ENCODE measurements around the gene CFAP74.

Gene CFAP74

GRCh38 chr1:1958071-1958541, 45.5 kb downstream of the CFAP74 start:
- Histone ChIP-seq H3K27ac (no peak overlapping the region), H3K4me3 (no peak overlapping the region)

- H3K4me3 ChIP-seq, result no peak overlapping the region
- no peak overlapping the region for H3K27ac ChIP-seq
Observed at GRCh38 chr1:1957533-1957961, 46.0 kb downstream of the CFAP74 start.

GRCh38 chr1:1956586-1957532, 46.7 kb downstream of the CFAP74 start:
- no peak overlapping the region for H3K27ac ChIP-seq
- no peak overlapping the region for H3K4me3 ChIP-seq

GRCh38 chr1:1956101-1956500, 47.5 kb downstream of the CFAP74 start:
- H3K27ac ChIP-seq, result no peak overlapping the region

GRCh38 chr1:1955621-1956094, 47.9 kb downstream of the CFAP74 start:
- no peak overlapping the region for H3K27ac ChIP-seq
- no peak overlapping the region for H3K4me3 ChIP-seq

More at GRCh38 chr1:1956101-1956500, 47.5 kb downstream of the CFAP74 start:
- H3K4me3 ChIP-seq, result no peak overlapping the region

GRCh38 chr1:1954831-1955441, 48.6 kb downstream of the CFAP74 start:
- no peak overlapping the region for H3K27ac ChIP-seq

GRCh38 chr1:1954015-1954414, 49.6 kb downstream of the CFAP74 start:
- no peak overlapping the region for H3K27ac ChIP-seq
- H3K4me3 ChIP-seq, result no peak overlapping the region

More at GRCh38 chr1:1954831-1955441, 48.6 kb downstream of the CFAP74 start:
- no peak overlapping the region for H3K4me3 ChIP-seq

GRCh38 chr1:1950940-1951339, 52.6 kb downstream of the CFAP74 start:
- H3K27ac ChIP-seq, result no peak overlapping the region
- H3K4me3 ChIP-seq, result no peak overlapping the region

- Histone ChIP-seq H3K4me3 (no peak overlapping the region), H3K27ac (no peak overlapping the region)
Observed at GRCh38 chr1:1948783-1949182, 54.8 kb downstream of the CFAP74 start.

GRCh38 chr1:1947493-1947892, 56.1 kb downstream of the CFAP74 start:
- Histone ChIP-seq H3K4me3 (no peak overlapping the region), H3K27ac (no peak overlapping the region)

- Histone ChIP-seq H3K4me3 (no peak overlapping the region), H3K27ac (no peak overlapping the region)
Observed at GRCh38 chr1:1946540-1946939, 57.0 kb downstream of the CFAP74 start.

- no peak overlapping the region for H3K27ac ChIP-seq
- no peak overlapping the region for H3K4me3 ChIP-seq
Observed at GRCh38 chr1:1945782-1946393, 57.7 kb downstream of the CFAP74 start.

GRCh38 chr1:1943834-1944570, 59.6 kb downstream of the CFAP74 start:
- no peak overlapping the region for H3K27ac ChIP-seq
- H3K4me3 ChIP-seq, result no peak overlapping the region

GRCh38 chr1:1942753-1943656, 60.6 kb downstream of the CFAP74 start:
- no peak overlapping the region for H3K4me3 ChIP-seq

GRCh38 chr1:1941868-1942752, 61.5 kb downstream of the CFAP74 start:
- Histone ChIP-seq H3K27ac (no peak overlapping the region), H3K4me3 (no peak overlapping the region)

More at GRCh38 chr1:1942753-1943656, 60.6 kb downstream of the CFAP74 start:
- H3K27ac ChIP-seq, result no peak overlapping the region

- Histone ChIP-seq H3K27ac (no peak overlapping the region), H3K4me3 (no peak overlapping the region)
Observed at GRCh38 chr1:1941211-1941841, 62.3 kb downstream of the CFAP74 start.

GRCh38 chr1:1940123-1940425, 63.5 kb downstream of the CFAP74 start:
- Histone ChIP-seq H3K4me3 (no peak overlapping the region), H3K27ac (no peak overlapping the region)
